GM12891 (cell line): ENCODE data around the gene NCOR1.
"Not testable (repeated sequence)": the region's sequence is repeated elsewhere in the genome, so short reads cannot be mapped to it uniquely, and the experiment has no call there.

Experiments
- DNase-seq: peaks from one replicate; pipeline ENCODE4 v3.0.0; 2011; ENCODE audit warnings: low spot score; ENCODE audit not compliant: insufficient read length
- FAIRE-seq: peaks from 2 replicates; lab custom pipeline; 2011; peaks lifted over from hg19 to GRCh38; lab: Jason Lieb, UNC
- PAX5 ChIP-seq: IDR thresholded peaks from 2 replicates; pipeline ENCODE4 v1.6.1; 2011; ENCODE audit warnings: low read length, moderate library complexity, mild to moderate bottlenecking; ENCODE audit not compliant: insufficient read depth, severe bottlenecking
- POLR2A ChIP-seq: IDR thresholded peaks from 2 replicates; pipeline ENCODE4 v1.6.1; 2011; ENCODE audit warnings: low read depth, low read length, control low read depth
- POLR2AphosphoS5 ChIP-seq: IDR thresholded peaks from 2 replicates; pipeline ENCODE4 v1.6.1; 2011; ENCODE audit warnings: low read depth, low read length, control low read depth
- POU2F2 ChIP-seq: IDR thresholded peaks from 2 replicates; pipeline ENCODE4 v1.6.1; 2011; ENCODE audit warnings: low read depth, mild to moderate bottlenecking, control low read depth, low read length, moderate library complexity
- SPI1 ChIP-seq: IDR thresholded peaks from 2 replicates; pipeline ENCODE4 v1.6.1; 2011; ENCODE audit warnings: low read depth, low read length, control low read depth
- TAF1 ChIP-seq: IDR thresholded peaks from 2 replicates; pipeline ENCODE4 v1.6.1; 2011; ENCODE audit warnings: low read depth, low read length, control low read depth

Gene NCOR1

GRCh38 chr17:16074423-16074822, 140.9 kb downstream of the NCOR1 start:
- no peak for TF ChIP-seq PAX5
- DNase-seq (no peak), FAIRE-seq (no peak)

- DNase-seq (no peak), FAIRE-seq (no peak)
- no peak for TF ChIP-seq SPI1
- no peak for TF ChIP-seq POLR2A
- no peak for TF ChIP-seq POU2F2
- no peak for TF ChIP-seq POLR2AphosphoS5
- no peak for TF ChIP-seq PAX5
- TF ChIP-seq TAF1 = no peak
These were observed 141.5 kb downstream of the NCOR1 start for GRCh38 chr17:16073845-16074244.

GRCh38 chr17:16072031-16072430, 143.3 kb downstream of the NCOR1 start:
- TF ChIP-seq PAX5 = no peak
- no peak for DNase-seq
- no peak for FAIRE-seq

GRCh38 chr17:16068323-16068722, 147.0 kb downstream of the NCOR1 start:
- FAIRE-seq = no peak
- TF ChIP-seq POU2F2 (no peak), POLR2AphosphoS5 (no peak), POLR2A (no peak), TAF1 (no peak), SPI1 (no peak)
- DNase-seq = no peak

GRCh38 chr17:16066125-16066524, 149.2 kb downstream of the NCOR1 start:
- TF ChIP-seq TAF1 (no peak), PAX5 (no peak), POLR2AphosphoS5 (no peak), POLR2A (no peak), POU2F2 (no peak), SPI1 (no peak)
- FAIRE-seq (no peak), DNase-seq (no peak)

- FAIRE-seq (no peak), DNase-seq (no peak)
- TF ChIP-seq POU2F2 (no peak), PAX5 (no peak), POLR2AphosphoS5 (no peak), TAF1 (no peak), SPI1 (no peak), POLR2A (no peak)
These were observed 153.7 kb downstream of the NCOR1 start for GRCh38 chr17:16061631-16062030.

GRCh38 chr17:16055139-16055538, 160.2 kb downstream of the NCOR1 start:
- not testable (repeated sequence) for FAIRE-seq

GRCh38 chr17:16052486-16052885, 162.8 kb downstream of the NCOR1 start:
- FAIRE-seq (no peak), DNase-seq (no peak)
- no peak for TF ChIP-seq POU2F2
- no peak for TF ChIP-seq TAF1
- TF ChIP-seq POLR2AphosphoS5 = no peak
- TF ChIP-seq PAX5 = no peak
- no peak for TF ChIP-seq POLR2A
- no peak for TF ChIP-seq SPI1

More at GRCh38 chr17:16055139-16055538, 160.2 kb downstream of the NCOR1 start:
- not testable (repeated sequence) for DNase-seq

GRCh38 chr17:16050844-16051243, 164.5 kb downstream of the NCOR1 start:
- DNase-seq (no peak), FAIRE-seq (no peak)
- no peak for TF ChIP-seq POLR2A
- TF ChIP-seq PAX5 = no peak
- no peak for TF ChIP-seq SPI1
- no peak for TF ChIP-seq POLR2AphosphoS5

GRCh38 chr17:16048811-16049449, 166.4 kb downstream of the NCOR1 start:
- DNase-seq (no peak), FAIRE-seq (no peak)
- TF ChIP-seq POU2F2 (no peak), POLR2AphosphoS5 (no peak), SPI1 (no peak), POLR2A (no peak), TAF1 (no peak), PAX5 (no peak)

GRCh38 chr17:16046966-16047365, 168.4 kb downstream of the NCOR1 start:
- FAIRE-seq (no peak), DNase-seq (no peak)
- TF ChIP-seq SPI1 (no peak), POU2F2 (no peak), PAX5 (no peak), TAF1 (no peak), POLR2AphosphoS5 (no peak), POLR2A (no peak)
